B cell (primary cell): ENCODE measurements around the gene OR6C2. TPM values are rescaled to one million over a fixed set of nuclear protein-coding genes. Genes with fewer than 3 reads are reported as not detected.

ENCODE experiments used
- ATAC-seq: fragments of 200-7000 bp; cut with Tn5 transposase; one replicate; pipeline ENCODE4 v1.10.0; 2021; ENCODE audit warnings: low read depth, mild to moderate bottlenecking, moderate number of reproducible peaks, moderate library complexity
- CTCF ChIA-PET: fragments of 350-600 bp; sonication (Branson Sonifier 250); formaldehyde crosslinking; loops from one replicate; lab custom pipeline; 2021; ENCODE audit warnings: antibody characterized with exemption, inconsistent platforms; lab: Charles Lee
- POLR2A ChIA-PET: fragments of 350-600 bp; sonication (Branson Sonifier 250); formaldehyde crosslinking; loops from one replicate; lab custom pipeline; 2021; ENCODE audit warnings: antibody characterized with exemption; lab: Charles Lee
- DNase-seq: peaks from one replicate; pipeline ENCODE4 v3.0.0; 2013
- H2AFZ ChIP-seq: 2 replicates; pipeline ENCODE4 v1.6.1; 2012; ENCODE audit warnings: mild to moderate bottlenecking, low read depth, low read length; ENCODE audit not compliant: insufficient read depth, poor library complexity, severe bottlenecking
- H3K27ac ChIP-seq, 2 donors: 1 replicate in 1 of 2; 2 replicates in 1 of 2; pipeline ENCODE4 v1.5.1; 2012 to 2013; ENCODE audit warnings: low read length in 2 of 2, mild to moderate bottlenecking in 2 of 2, moderate library complexity in 1 of 2
- H3K27me3 ChIP-seq, 4 experiments: fragments of 200-600 bp in 1 of 4; sonication (generic) in 1 of 4; replicated peaks in 1 of 4; 1 replicate in 2 of 4; 2 replicates in 2 of 4; pipeline versions ENCODE4 v1.6.1 to v1.7.0; 2013 to 2016; ENCODE audit warnings: low read length in 3 of 4, mild to moderate bottlenecking in 2 of 4, mixed read lengths in 1 of 4, moderate library complexity in 1 of 4; ENCODE audit not compliant: insufficient read depth in 4 of 4, control insufficient read depth in 3 of 4; ENCODE audit errors: control extremely low read depth in 1 of 4
- H3K36me3 ChIP-seq, 2 experiments: replicated peaks in 1 of 2; 1 replicate in 1 of 2; 2 replicates in 1 of 2; pipeline versions ENCODE4 v1.6.1 to v1.7.1; 2013; ENCODE audit warnings: low read length in 1 of 2; ENCODE audit not compliant: insufficient read depth in 2 of 2, control insufficient read depth in 1 of 2; ENCODE audit errors: control extremely low read depth in 1 of 2, extremely low read depth in 1 of 2
- H3K4me1 ChIP-seq, 2 donors: fragments of 200-600 bp in 1 of 2; sonication (generic) in 1 of 2; 1 replicate in 1 of 2; 2 replicates in 1 of 2; pipeline versions ENCODE4 v1.5.1 to v1.6.1; 2013 to 2017; ENCODE audit warnings: low read length in 2 of 2; ENCODE audit not compliant: control insufficient read depth in 2 of 2, insufficient read depth in 2 of 2
- H3K4me2 ChIP-seq: replicated peaks from 2 replicates; pipeline ENCODE3; 2012; ENCODE audit warnings: mild to moderate bottlenecking, low read depth, low read length; ENCODE audit not compliant: poor library complexity, severe bottlenecking
- H3K4me3 ChIP-seq, 5 experiments: fragments of 200-600 bp in 1 of 5; sonication (generic) in 1 of 5; 1 replicate in 3 of 5; 2 replicates in 2 of 5; pipeline versions ENCODE4 v1.5.1 to v1.7.0; 2011 to 2016; ENCODE audit warnings: low read length in 4 of 5, mild to moderate bottlenecking in 4 of 5, low read depth in 2 of 5, control low read depth in 1 of 5, moderate library complexity in 1 of 5; ENCODE audit not compliant: insufficient read depth in 1 of 5; ENCODE audit errors: control extremely low read depth in 1 of 5, extremely low read depth in 1 of 5
- H3K79me2 ChIP-seq: fragments of 200-600 bp; sonication (generic); one replicate; pipeline ENCODE4 v1.6.0; 2016; ENCODE audit warnings: low read length; ENCODE audit not compliant: control insufficient read depth, insufficient read depth
- H3K9ac ChIP-seq: fragments of 200-600 bp; sonication (generic); 2 replicates; pipeline ENCODE4 v1.6.1; 2017; ENCODE audit warnings: mild to moderate bottlenecking, low read length, moderate library complexity
- H3K9me3 ChIP-seq, 3 donors: one replicate each; pipeline versions ENCODE4 v1.6.1 to v1.7.1; 2013; ENCODE audit warnings: low read length in 2 of 3; ENCODE audit not compliant: control insufficient read depth in 2 of 3, insufficient read depth in 1 of 3; ENCODE audit errors: control extremely low read depth in 1 of 3
- H4K20me1 ChIP-seq: 2 replicates; pipeline ENCODE4 v1.6.0; 2012; ENCODE audit warnings: mild to moderate bottlenecking, low read length; ENCODE audit not compliant: insufficient read depth, control insufficient read depth, poor library complexity, severe bottlenecking
- H3K27ac Mint-ChIP-seq: one replicate; pipeline ENCODE4 v1.8.0; 2021; ENCODE audit warnings: mixed read lengths
- H3K27me3 Mint-ChIP-seq: one replicate; pipeline ENCODE4 v1.8.0; 2021; ENCODE audit warnings: mixed read lengths
- H3K4me1 Mint-ChIP-seq: one replicate; pipeline ENCODE4 v1.8.0; 2021; ENCODE audit warnings: mixed read lengths
- H3K4me3 Mint-ChIP-seq: one replicate; pipeline ENCODE4 v1.8.0; 2021; ENCODE audit warnings: mixed read lengths
- H3K9me3 Mint-ChIP-seq: one replicate; pipeline ENCODE4 v1.8.0; 2022; ENCODE audit warnings: mixed read lengths; ENCODE audit not compliant: insufficient read depth
- CTCF ChIP-seq: fragments of 200-600 bp; IDR thresholded peaks from one replicate; pipeline ENCODE4 v1.8.0; 2022; ENCODE audit warnings: antibody characterized with exemption, mild to moderate bottlenecking
- EZH2 ChIP-seq: IDR thresholded peaks from 2 replicates; pipeline ENCODE4 v1.6.1; 2012; ENCODE audit warnings: borderline replicate concordance, low read depth, mild to moderate bottlenecking, moderate library complexity, low read length; ENCODE audit not compliant: insufficient read depth, poor library complexity, severe bottlenecking
- WGBS: methylation state at CpG from one replicate; pipeline ENCODE4 v1.1.5; 2013; ENCODE audit warnings: missing lambda C conversion rate; ENCODE audit not compliant: insufficient coverage; 5-methylcytosine and 5-hydroxymethylcytosine counted together
- intact Hi-C: fragments of 100-400 bp; cut with micrococcal nuclease; formaldehyde crosslinking; loops from one replicate; pipeline ENCODE4 v1.10.0; 2022
- polyA plus RNA-seq: library from polyadenylated mRNA; depleted of rRNA; stranded (reverse); fragments of >200 nt; gene quantifications from 2 replicates; pipeline ENCODE4 v1.2.3, GENCODE V29; 2012
- total RNA-seq, 2 donors: library from RNA; stranded (reverse); fragments of 120-200 nt in 1 of 2; gene quantifications; 1 replicate in 1 of 2; 2 replicates in 1 of 2; pipeline versions ENCODE4 v1.2.3 to v1.2.4, GENCODE V29; 2013 to 2022

Gene OR6C2
- total and polyA plus RNA-seq, 2 donors (not counting 1 experiment from before 2014, with no cell fraction given) = not detected

- no peak overlapping the region for H3K4me3 Mint-ChIP-seq
- H3K9me3 Mint-ChIP-seq = peaks cover 2% of the 10 kb centered on the region
These were observed 57.7 kb downstream of the OR6C2 start for GRCh38 chr12:55501601-55502000.

More at GRCh38 chr12:55501601-55502000, 57.7 kb downstream of the OR6C2 start:
- Histone ChIP-seq H3K4me2 (no peak overlapping the region), H3K4me1 (peaks cover 0 to 6% of the 10 kb centered on the region in 2 donors), H2AFZ (no peak overlapping the region), H3K36me3 (no peaks in the 10 kb centered on the region), H3K4me3 (no peak overlapping the region), H3K27me3 (no peaks in the 10 kb centered on the region), H4K20me1 (no peaks in the 10 kb centered on the region), H3K79me2 (no peaks in the 10 kb centered on the region), H3K27ac (no peak overlapping the region), H3K9me3 (no peaks in the 10 kb centered on the region), H3K9ac (no peak overlapping the region)
- Mint-ChIP-seq H3K27me3 (no peaks in the 10 kb centered on the region), H3K4me1 (peaks cover 9% of the 10 kb centered on the region), H3K27ac (no peak overlapping the region)
- TF ChIP-seq CTCF (no peak), EZH2 (no peak)
- DNase-seq (no peak), ATAC-seq (no peak)
- intact Hi-C loops = no loop called here
- POLR2A ChIA-PET = no interaction called here
- no CpG with 5 or more reads among the region's 2 CpGs for WGBS
- CTCF ChIA-PET = no interaction called here

Other genes with a start within 250 kb of the OR6C2 start
- not detected in 2 replicates for gene OR10A7, start 223.1 kb upstream of the OR6C2 start, total RNA-seq
- not detected in 2 replicates for gene OR10A7, start 223.1 kb upstream of the OR6C2 start, polyA plus RNA-seq
- not detected in 2 replicates for gene OR6C74, start 199.5 kb upstream of the OR6C2 start, total RNA-seq
- gene OR6C74, start 199.5 kb upstream of the OR6C2 start, polyA plus RNA-seq = not detected in 2 replicates
- not detected in 2 replicates for gene OR6C6, start 147.5 kb upstream of the OR6C2 start, total RNA-seq
- gene OR6C6, start 147.5 kb upstream of the OR6C2 start, polyA plus RNA-seq = not detected in 2 replicates
- gene OR6C1, start 129.7 kb upstream of the OR6C2 start, total RNA-seq = not detected in 2 replicates
- not detected in 2 replicates for gene OR6C1, start 129.7 kb upstream of the OR6C2 start, polyA plus RNA-seq
- not detected in 2 replicates for gene OR6C3, start 113.3 kb upstream of the OR6C2 start, total RNA-seq
- not detected in 2 replicates for gene OR6C3, start 113.3 kb upstream of the OR6C2 start, polyA plus RNA-seq
- not detected in 2 replicates for gene OR6C75, start 81.1 kb upstream of the OR6C2 start, total RNA-seq
- gene OR6C75, start 81.1 kb upstream of the OR6C2 start, polyA plus RNA-seq = not detected in 2 replicates
- not detected in 2 replicates for gene OR6C65, start 43.5 kb upstream of the OR6C2 start, total RNA-seq
- not detected in 2 replicates for gene OR6C65, start 43.5 kb upstream of the OR6C2 start, polyA plus RNA-seq
- gene OR6C76, start 17.8 kb upstream of the OR6C2 start, total RNA-seq = not detected in 2 replicates
- gene OR6C76, start 17.8 kb upstream of the OR6C2 start, polyA plus RNA-seq = not detected in 2 replicates
- not detected in 2 replicates for gene OR6C70, start 26.1 kb downstream of the OR6C2 start, total RNA-seq
- gene OR6C70, start 26.1 kb downstream of the OR6C2 start, polyA plus RNA-seq = not detected in 2 replicates
- gene OR6C68, start 48.3 kb downstream of the OR6C2 start, total RNA-seq = not detected in 2 replicates
- not detected in 2 replicates for gene OR6C68, start 48.3 kb downstream of the OR6C2 start, polyA plus RNA-seq
- not detected in 2 replicates for gene OR6C4, start 105.5 kb downstream of the OR6C2 start, total RNA-seq
- gene OR6C4, start 105.5 kb downstream of the OR6C2 start, polyA plus RNA-seq = not detected in 2 replicates
- 0.17 TPM in 1 of 2 replicates, not detected in the other for gene OR2AP1, start 128.4 kb downstream of the OR6C2 start, total RNA-seq
- not detected in 2 replicates for gene OR2AP1, start 128.4 kb downstream of the OR6C2 start, polyA plus RNA-seq
- gene OR10P1, start 192.8 kb downstream of the OR6C2 start, total RNA-seq = not detected in 2 replicates
- not detected in 2 replicates for gene OR10P1, start 192.8 kb downstream of the OR6C2 start, polyA plus RNA-seq